ENCODE measurements around the gene SDS.
A peak's percentile ranks its signal among the peaks of the same experiment; 100 is the strongest.

SDS gene

GRCh38 chr12:113445544-113446171, 42.0 kb upstream of the SDS start:
- H3K4me3 ChIP-seq (replicated peaks; ENCODE audit: low read depth, low read length), result no peak overlapping the region
- no peak for DNase-seq (ENCODE audit: extremely low read depth, low read depth)
- TF ChIP-seq, protein P1, sequence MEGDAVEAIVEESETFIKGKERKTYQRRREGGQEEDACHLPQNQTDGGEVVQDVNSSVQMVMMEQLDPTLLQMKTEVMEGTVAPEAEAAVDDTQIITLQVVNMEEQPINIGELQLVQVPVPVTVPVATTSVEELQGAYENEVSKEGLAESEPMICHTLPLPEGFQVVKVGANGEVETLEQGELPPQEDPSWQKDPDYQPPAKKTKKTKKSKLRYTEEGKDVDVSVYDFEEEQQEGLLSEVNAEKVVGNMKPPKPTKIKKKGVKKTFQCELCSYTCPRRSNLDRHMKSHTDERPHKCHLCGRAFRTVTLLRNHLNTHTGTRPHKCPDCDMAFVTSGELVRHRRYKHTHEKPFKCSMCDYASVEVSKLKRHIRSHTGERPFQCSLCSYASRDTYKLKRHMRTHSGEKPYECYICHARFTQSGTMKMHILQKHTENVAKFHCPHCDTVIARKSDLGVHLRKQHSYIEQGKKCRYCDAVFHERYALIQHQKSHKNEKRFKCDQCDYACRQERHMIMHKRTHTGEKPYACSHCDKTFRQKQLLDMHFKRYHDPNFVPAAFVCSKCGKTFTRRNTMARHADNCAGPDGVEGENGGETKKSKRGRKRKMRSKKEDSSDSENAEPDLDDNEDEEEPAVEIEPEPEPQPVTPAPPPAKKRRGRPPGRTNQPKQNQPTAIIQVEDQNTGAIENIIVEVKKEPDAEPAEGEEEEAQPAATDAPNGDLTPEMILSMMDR (IDR thresholded peaks at IDR 0.05; ENCODE audit: low read depth, low read length, missing control alignments), result no peak

- TF ChIP-seq, protein P1 (IDR thresholded peaks at IDR 0.05; ENCODE audit: low read depth, low read length, missing control alignments), result no peak
- no peak overlapping the region for H3K4me3 ChIP-seq (replicated peaks; ENCODE audit: low read depth, low read length)
- no peak for DNase-seq (ENCODE audit: extremely low read depth, low read depth)
Measured at GRCh38 chr12:113443030-113443539, 39.4 kb upstream of the SDS start.

DNA sequence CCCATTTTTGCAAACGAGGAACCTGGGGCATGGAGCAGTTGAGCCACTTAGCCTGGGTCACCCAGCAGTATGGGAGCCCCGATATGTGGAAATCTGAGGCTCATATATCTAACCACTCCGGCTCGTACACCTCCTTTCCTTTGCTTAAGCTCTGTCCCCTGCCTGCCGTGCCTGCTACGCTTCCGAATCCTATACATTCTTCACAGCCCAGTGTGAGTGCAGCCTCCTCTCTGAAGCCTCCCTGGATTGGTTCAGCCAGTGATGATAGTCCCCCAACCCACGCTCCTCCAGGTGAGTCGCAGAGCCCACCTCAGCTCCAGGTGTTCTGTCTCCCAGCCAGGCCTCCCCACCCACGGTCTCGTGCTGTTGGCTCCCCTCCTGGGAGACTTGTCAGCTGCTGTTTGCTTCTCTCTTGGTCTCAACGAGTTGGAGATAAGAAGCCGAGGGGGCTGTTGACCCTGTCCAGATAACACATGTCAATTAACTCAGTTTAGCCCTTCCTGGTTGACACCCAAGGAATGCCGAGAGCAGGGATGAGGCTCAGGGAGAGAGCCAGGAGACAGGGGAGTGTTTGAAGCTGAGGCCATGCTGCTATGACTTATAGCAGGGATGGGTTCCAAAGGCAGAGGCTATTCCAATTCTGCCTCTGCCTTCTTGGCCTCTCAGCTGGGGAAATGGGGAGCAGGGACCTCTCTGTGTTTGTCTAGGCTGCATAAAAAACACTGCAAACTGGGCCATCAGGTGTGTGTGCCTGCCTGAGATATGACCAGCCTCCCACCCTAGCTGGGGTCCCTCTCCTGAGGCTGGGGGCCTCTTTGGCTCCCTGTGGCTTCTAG, 37.5 kb upstream of the SDS start:
- TF ChIP-seq, protein P1 (IDR thresholded peaks at IDR 0.05; ENCODE audit: low read depth, low read length, missing control alignments), result no peak
- H3K4me3 ChIP-seq (replicated peaks; ENCODE audit: low read depth, low read length), result no peak overlapping the region
- DNase-seq (ENCODE audit: extremely low read depth, low read depth), result no peak

- no peak for DNase-seq (ENCODE audit: extremely low read depth, low read depth)
- no peak overlapping the region for H3K4me3 ChIP-seq (replicated peaks; ENCODE audit: low read depth, low read length)
- TF ChIP-seq, protein P1 (IDR thresholded peaks at IDR 0.05; ENCODE audit: low read depth, low read length, missing control alignments), result no peak
Measured at GRCh38 chr12:113440336-113440735, 36.6 kb upstream of the SDS start.

GRCh38 chr12:113439606-113440030, 35.9 kb upstream of the SDS start:
- TF ChIP-seq, protein P1 (IDR thresholded peaks at IDR 0.05; ENCODE audit: low read depth, low read length, missing control alignments), result peak; percentile 69
- H3K4me3 ChIP-seq (replicated peaks; ENCODE audit: low read depth, low read length), result no peak overlapping the region
- DNase-seq (ENCODE audit: extremely low read depth, low read depth), result no peak

- TF ChIP-seq, protein P1 (IDR thresholded peaks at IDR 0.05; ENCODE audit: low read depth, low read length, missing control alignments), result no peak
- DNase-seq (ENCODE audit: extremely low read depth, low read depth), result no peak
- no peak overlapping the region for H3K4me3 ChIP-seq (replicated peaks; ENCODE audit: low read depth, low read length)
Measured at GRCh38 chr12:113439301-113439597, 35.6 kb upstream of the SDS start.

Data from HFF-Myc (cell line).